NCI-H187 treated with DMSO at 0.1 percent for 48 hours (cell line): ENCODE measurements around the gene FGF1.

Experiments
- DNase-seq: peaks from one replicate; lab custom pipeline; 2025; lab: John Stamatoyannopoulos, UW

Gene FGF1

GRCh38 chr5:142642427-142642826 lies 43.5 kb downstream of the FGF1 start:
- no peak for DNase-seq

GRCh38 chr5:142641711-142642110 lies 44.2 kb downstream of the FGF1 start:
- DNase-seq = no peak

- DNase-seq = no peak
Observed at GRCh38 chr5:142640316-142641005, 45.4 kb downstream of the FGF1 start.

GRCh38 chr5:142639455-142639854 lies 46.4 kb downstream of the FGF1 start:
- DNase-seq = no peak

GRCh38 chr5:142637871-142638270 lies 48.0 kb downstream of the FGF1 start:
- no peak for DNase-seq

GRCh38 chr5:142636698-142637324 lies 49.1 kb downstream of the FGF1 start:
- no peak for DNase-seq

- DNase-seq = no peak
Observed at GRCh38 chr5:142636093-142636492, 49.8 kb downstream of the FGF1 start.

GRCh38 chr5:142634216-142635011 lies 51.5 kb downstream of the FGF1 start:
- no peak for DNase-seq

- DNase-seq = no peak
Observed at GRCh38 chr5:142630927-142631539, 54.9 kb downstream of the FGF1 start.

- DNase-seq = no peak
Observed at GRCh38 chr5:142627383-142628217, 58.3 kb downstream of the FGF1 start.

GRCh38 chr5:142626786-142627185 lies 59.1 kb downstream of the FGF1 start:
- DNase-seq = no peak

GRCh38 chr5:142626099-142626498 lies 59.8 kb downstream of the FGF1 start:
- DNase-seq = no peak

GRCh38 chr5:142621227-142621626 lies 64.7 kb downstream of the FGF1 start:
- no peak for DNase-seq

GRCh38 chr5:142619815-142620214 lies 66.1 kb downstream of the FGF1 start:
- no peak for DNase-seq

- no peak for DNase-seq
Observed at GRCh38 chr5:142618130-142618523, 67.8 kb downstream of the FGF1 start.

- DNase-seq = no peak
Observed at GRCh38 chr5:142617416-142618129, 68.3 kb downstream of the FGF1 start.

GRCh38 chr5:142615948-142616347 lies 69.9 kb downstream of the FGF1 start:
- no peak for DNase-seq

GRCh38 chr5:142614054-142614453 lies 71.8 kb downstream of the FGF1 start:
- no peak for DNase-seq

- DNase-seq = no peak
Observed at GRCh38 chr5:142613271-142613671, 72.6 kb downstream of the FGF1 start.

GRCh38 chr5:142612494-142613270 lies 73.2 kb downstream of the FGF1 start:
- DNase-seq = no peak
